NCI-H1048 (cell line): ENCODE measurements around the gene CLPX.
"Not testable (repeated sequence)": the region's sequence is repeated elsewhere in the genome, so short reads cannot be mapped to it uniquely, and the experiment has no call there.

ENCODE experiments used
- DNase-seq: peaks from one replicate; lab custom pipeline; 2025; lab: John Stamatoyannopoulos, UW

Gene CLPX

GRCh38 chr15:65171428-65171827 lies 13.7 kb downstream of the CLPX start:
- DNase-seq: no peak

- no peak for DNase-seq
Measured at GRCh38 chr15:65165875-65166274, 19.3 kb downstream of the CLPX start.

DNA sequence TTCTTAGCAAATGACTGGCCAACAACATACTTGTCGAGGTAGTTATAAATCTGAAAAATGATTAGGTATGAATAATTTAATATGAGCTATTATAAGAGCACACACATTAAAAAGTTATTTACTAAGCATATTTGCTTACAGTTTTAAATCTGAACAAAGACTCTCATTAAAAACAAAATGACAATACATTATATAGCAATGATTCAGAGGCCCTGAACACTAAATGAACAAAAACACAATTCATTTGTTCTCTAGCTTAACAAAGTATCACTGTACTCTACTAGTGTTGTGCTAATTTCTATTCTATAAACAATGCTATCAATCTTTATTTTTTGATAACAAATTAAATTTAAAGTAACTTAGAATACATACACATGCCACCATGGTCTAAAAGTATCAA lies 21.0 kb downstream of the CLPX start:
- DNase-seq: no peak

DNA sequence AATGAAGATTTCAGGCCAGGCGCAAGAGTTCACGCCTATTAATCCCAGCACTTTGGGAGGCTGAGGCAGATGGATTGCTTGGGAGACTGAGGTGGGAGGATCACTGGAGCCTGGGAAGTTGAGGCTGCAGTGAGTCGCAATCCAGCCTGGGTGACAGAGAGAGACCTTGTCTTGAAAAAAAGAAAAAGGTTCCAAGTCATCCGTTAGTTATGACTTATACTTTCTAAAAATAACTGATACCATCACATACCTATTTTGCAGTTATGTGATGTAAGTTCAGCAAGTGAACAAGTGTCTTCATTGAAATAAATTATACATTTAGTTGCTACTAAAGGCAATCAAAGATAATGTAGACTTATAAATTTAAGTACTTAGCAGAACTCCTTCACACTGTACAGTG lies 22.1 kb downstream of the CLPX start:
- no peak for DNase-seq

DNA sequence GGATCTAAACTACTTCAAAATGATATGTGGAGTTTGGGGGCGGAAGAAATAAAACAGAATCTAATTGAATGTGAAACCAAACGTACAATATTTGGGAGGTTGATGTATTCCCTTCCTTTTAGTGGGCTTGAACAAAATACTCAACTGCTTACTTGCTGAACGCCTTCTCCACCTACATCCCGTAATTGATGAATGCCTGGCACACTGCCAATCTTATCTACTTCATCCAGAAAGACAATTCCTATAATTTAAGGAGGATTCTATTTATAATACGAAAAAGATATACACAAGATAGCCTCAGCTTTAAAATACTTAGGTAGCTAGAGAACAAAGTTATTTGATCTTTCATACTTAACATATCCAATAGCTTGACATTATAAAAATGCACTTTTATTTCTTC lies 28.4 kb downstream of the CLPX start:
- no peak for DNase-seq

DNA sequence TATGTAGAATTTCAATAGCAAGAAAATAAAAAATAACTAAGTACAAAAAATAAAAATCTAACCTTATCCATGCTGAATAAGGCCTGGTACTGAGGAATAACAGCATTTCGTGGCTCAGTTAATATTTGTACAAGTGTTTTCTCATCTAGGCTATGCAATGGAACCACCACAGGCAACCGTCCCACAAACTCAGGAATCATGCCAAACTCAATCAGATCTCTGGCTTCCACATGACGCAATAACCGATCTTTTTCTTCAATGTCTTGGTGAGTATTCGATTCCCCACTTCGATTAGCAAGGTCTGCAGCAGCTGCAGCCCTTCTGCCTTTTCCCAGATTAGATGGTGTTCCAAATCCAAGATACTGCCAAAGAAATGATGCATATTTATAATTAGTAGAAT lies 30.4 kb downstream of the CLPX start:
- no peak for DNase-seq

DNA sequence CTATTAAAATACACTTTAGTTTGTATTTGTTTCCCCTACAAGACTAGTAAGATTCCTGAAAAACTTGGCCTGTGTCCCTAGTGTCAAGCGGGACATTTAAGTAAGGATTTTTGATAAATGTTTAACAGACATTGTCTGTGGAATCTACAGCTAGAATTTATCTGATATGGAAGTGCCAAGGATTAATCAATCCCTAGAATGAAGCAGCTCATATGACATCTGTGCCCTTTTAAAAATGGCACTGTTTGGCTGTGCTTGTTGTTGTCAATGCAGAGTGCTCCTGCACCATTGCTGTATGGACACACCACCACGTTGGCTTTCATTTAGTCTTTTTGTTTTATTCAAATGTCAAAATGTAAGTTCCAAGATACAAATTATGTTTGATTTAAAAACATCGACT lies 37.2 kb downstream of the CLPX start:
- DNase-seq: no peak

- DNase-seq: no peak
Measured at GRCh38 chr15:65146438-65146837, 38.7 kb downstream of the CLPX start.

DNA sequence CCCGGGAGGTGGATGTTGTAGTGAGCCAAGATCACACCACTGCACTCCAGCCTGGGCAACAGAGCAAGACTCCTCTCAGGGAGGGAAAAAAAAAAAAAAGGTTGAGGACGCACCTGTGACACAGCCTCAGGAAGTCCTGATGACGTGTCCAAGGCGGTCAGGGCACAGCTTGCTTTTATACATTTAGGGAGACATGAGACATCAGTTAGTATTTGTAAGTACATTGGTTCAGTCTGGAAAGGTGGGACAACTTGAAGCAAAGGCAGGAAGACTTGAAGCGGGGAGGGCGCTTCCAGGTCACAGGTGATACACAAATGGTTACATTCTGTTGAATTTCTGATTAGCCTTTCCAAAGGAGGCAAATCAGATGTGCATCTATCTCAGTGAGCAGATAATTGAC lies 46.5 kb downstream of the CLPX start:
- not testable (repeated sequence) for DNase-seq

DNA sequence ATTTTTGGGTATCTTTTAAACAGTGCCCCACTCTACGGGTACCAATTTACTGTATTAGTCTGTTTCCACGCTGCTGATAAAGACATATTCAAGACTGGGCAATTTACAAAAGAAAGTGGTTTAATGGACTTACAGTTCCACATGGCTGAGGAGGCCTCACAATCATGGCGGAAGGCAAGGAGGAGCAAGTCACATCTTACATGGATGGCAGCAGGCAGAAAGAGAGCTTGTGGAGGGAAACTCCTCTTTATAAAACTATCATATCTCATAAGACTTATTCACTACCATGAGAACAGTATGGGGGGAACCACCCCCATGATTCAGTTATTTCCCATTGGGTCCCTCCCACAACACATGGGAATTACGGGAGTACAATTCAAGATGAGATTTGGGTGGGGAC lies 47.2 kb downstream of the CLPX start:
- DNase-seq: not testable (repeated sequence)

- not testable (repeated sequence) for DNase-seq
Measured at GRCh38 chr15:65137089-65137488, 48.1 kb downstream of the CLPX start.

- no peak for DNase-seq
Measured at GRCh38 chr15:65134538-65134937, 50.6 kb downstream of the CLPX start.

DNA sequence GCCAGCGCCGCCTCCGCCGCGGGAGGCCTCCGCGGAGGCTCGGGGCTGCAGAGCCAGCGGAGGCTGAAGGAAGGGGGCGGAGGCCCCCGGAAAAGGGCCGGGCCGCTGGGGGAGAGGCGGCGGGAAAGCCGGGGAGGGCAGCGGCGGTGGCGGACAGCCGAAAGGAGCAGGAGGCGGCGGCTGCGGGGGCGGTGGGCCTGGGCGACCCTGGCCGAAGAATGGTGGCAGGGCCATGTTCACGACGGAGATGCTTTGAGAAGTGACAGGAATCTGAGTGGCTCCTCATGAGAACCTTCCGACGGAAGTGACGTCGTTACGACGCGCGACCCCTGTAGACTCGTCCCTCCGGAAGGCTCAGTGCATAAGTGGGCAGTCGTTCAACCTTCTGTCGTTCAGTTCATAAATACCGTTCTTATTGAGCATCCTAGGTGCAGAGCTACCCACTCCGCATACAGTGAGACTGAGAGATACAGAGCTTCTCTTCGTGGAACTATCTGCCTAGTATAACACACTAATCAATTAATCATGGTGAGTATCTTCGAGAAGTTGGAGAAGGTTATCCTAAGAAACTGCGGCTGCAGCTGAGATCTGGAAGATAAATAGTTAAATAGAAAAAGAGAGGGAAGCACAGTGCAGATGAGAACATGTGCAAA lies 51.5 kb downstream of the CLPX start, which contains the start of gene PDCD7:
Gene PDCD7, minus strand, starts transcription at position 261 of the 653 bp plus-strand sequence. Its CDS starts 27 bp downstream, at position 234.
- peak; percentile 81 for DNase-seq

DNA sequence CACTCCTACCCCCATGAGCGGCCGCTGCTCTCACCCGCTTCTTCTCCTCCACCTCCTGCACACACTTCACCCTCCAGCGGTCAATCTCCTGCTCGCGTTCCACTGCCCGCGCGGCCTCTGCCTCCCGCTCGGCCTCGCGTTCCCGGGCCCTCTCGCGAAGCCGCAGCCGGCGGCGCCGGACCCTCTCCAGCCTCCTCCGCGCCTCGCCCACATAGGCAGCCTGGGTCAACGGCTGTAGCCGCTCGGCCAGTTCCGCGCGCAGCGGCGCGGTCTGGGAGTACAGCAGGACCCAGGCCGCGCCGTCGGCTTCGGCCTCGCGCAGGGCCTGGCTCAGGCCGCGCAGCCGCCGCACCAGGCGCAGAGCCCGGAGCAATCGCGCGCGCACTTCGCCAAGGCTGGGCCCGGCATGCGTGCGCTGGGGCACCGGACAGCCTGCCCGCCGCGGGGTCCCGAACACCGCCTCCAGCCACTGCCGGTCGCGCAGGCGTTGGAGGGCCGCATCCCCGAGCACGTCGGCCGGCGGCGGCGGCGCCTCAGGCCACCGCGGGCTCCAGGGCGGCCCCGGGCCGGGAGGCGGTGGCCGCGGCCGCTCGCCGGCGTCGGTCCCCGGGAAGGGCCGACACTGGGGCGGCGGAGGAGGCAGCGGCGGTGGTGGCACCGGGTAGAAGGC lies 52.1 kb downstream of the CLPX start:
- no peak for DNase-seq

DNA sequence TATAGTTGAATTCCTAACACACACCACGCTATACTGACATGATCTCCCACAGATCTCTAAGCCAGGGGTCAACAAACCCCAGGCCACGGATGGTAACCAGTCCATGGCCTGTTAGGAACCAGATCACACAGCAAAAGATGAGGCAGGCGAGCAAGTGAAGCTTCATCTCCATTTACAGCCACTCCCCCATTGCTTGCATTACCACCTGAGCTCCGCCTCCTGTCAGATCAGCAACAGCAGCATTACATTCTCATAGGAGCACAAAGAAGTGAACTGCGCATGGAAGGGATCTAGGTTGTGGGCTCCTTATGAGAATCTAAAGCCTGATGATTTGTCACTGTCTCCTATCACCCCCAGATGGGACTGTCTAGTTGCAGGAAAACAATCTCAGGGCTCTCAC lies 54.2 kb downstream of the CLPX start:
- DNase-seq: no peak

- no peak for DNase-seq
Measured at GRCh38 chr15:65115542-65115941, 69.6 kb downstream of the CLPX start.

DNA sequence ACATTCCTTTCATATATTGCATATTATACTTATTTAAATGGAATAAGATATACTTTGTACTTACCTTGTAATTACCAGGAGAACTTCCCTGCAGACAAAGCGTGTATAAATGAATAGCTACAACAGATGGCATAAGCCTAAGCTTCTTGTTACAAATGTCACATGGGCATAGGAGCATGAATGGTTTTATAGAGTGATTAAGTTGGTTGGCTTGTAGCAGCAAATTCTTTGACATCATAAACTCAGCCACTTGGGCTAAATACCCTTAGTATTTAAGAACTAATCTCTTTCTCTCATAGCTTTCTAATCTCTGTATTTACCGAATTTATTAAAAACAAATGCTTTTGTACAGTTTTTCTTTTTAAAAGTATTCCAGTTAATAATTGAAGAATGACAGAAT lies 70.1 kb downstream of the CLPX start, which contains the start of gene UBAP1L:
Gene UBAP1L, minus strand, starts transcription at position 115 of the 400 bp plus-strand sequence. CDS start 8,985 bp downstream, outside the sequence.
- DNase-seq: no peak

DNA sequence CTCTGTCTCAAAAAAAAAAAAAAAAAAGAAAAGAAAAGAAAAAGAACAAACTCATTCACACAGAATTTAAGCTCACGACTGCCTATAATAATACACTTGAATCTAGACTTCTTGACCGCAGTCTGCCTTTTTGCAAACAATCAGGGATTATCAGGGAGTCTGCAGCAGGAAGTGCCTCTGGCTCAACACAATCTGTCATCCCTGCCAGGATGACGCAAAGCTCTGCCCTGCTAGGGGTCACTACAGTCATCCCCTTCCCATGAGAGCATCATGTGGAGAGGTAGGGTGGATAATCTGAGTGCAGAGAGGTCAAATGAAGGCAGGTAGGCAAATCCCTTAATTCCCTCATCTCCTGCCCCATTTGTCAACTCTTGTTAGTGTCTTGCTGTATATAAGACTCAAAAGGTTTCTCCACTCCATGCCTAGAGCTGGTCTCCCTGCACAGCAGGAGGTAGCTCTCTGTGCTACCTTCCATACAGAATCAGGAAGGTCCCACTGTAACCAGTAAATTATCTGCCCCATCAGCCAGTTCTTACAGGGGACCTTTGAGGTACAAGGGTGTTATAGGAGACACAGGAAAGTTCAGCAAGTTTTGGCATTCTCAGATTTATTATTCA lies 74.4 kb downstream of the CLPX start:
- DNase-seq: no peak

DNA sequence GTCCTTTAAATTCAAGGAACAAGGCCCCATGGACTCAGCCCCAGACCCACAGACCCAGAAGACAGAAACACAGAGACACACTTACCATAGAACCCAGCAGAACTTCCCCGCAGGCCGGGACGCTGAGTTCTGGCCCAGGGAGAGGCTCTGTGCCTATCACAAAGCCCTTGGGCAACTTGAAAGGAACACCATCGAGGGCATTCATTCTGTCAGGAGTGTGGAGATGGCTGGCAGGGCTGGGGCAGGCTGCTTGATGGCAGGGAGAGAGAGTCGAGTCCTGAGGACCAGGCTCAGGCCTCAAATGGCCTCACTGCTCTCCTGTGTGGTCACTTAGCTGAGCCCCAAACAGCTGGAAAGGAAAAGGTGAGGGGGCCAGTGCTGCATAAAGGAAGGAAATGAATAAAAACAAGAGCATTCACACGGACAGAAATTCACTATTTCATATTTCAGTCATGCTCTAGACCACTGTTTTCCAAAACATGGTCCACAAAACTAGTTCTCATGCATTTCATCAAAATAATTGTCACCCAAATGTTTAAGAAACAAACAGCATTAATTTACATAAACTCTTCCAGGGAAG lies 79.0 kb downstream of the CLPX start:
- DNase-seq: no peak

GRCh38 chr15:65105038-65105437 lies 80.1 kb downstream of the CLPX start:
- DNase-seq: no peak

DNA sequence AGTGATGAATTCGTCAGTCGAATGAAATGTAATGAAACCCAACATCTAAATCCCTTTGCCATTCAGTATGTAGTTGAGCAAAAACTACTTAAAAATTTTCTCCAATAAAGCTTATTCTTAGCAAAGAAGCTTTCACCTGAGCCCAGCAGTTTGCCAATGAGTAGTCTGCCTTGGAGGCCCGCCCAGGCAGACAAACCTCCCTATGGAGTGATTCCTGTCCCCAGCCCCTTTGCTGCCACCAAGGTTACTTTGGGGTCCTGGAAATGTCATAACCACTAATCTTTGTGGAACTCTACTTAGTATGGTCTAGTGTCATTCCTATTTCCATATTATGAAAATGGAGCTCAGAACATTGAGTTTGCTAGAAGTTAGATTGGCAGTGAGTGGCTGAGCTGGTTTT lies 82.2 kb downstream of the CLPX start:
- no peak for DNase-seq

- no peak for DNase-seq
Measured at GRCh38 chr15:65101891-65102708, 83.0 kb downstream of the CLPX start.
